Measurements from ENCODE around the gene PEDS1.
A peak's percentile ranks its signal among the peaks of the same experiment; 100 is the strongest.

- TF ChIP-seq, protein P1, sequence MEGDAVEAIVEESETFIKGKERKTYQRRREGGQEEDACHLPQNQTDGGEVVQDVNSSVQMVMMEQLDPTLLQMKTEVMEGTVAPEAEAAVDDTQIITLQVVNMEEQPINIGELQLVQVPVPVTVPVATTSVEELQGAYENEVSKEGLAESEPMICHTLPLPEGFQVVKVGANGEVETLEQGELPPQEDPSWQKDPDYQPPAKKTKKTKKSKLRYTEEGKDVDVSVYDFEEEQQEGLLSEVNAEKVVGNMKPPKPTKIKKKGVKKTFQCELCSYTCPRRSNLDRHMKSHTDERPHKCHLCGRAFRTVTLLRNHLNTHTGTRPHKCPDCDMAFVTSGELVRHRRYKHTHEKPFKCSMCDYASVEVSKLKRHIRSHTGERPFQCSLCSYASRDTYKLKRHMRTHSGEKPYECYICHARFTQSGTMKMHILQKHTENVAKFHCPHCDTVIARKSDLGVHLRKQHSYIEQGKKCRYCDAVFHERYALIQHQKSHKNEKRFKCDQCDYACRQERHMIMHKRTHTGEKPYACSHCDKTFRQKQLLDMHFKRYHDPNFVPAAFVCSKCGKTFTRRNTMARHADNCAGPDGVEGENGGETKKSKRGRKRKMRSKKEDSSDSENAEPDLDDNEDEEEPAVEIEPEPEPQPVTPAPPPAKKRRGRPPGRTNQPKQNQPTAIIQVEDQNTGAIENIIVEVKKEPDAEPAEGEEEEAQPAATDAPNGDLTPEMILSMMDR (IDR thresholded peaks at IDR 0.05): no peak
- TF ChIP-seq POLR2AphosphoS5 (IDR thresholded peaks at IDR 0.05) (peak in 1 of 4 donors; percentile 18), POLR2A (IDR thresholded peaks at IDR 0.05) (peak in 1 of 2 donors; percentile 1)
Measured at GRCh38 chr20:50194422-50194830, 40.9 kb upstream of the PEDS1 start.
